ENCODE measurements around the gene INTS11.

INTS11 gene

GRCh38 chr1:1343811-1344421 lies 19.5 kb upstream of the INTS11 start:
- no peak for DNase-seq

DNA sequence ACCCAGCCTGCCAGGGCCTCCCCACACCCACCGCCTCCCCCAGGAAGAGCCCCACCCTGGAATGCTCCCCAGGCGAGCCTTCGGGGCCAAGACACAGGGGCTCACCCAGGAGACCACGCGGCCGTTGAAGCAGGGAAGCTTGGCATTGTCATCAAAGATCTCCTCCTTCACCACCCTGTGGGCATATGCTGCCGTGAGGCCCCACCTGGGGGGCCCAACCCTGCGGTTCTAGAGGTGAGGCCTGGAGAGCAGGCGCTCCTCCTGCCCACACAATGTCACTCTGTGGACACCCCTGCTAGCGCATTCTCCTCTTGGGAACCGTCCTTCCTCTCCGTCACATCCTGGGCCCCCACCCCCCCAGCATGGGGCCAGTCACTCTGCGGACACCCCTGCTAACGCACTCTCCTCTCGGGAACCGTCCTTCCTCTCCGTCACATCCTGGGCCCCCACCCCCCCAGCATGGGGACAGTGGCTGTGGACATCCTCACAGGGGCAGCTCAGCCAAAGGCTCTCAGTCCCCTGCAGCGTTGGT lies 18.2 kb upstream of the INTS11 start:
- DNase-seq = no peak

DNA sequence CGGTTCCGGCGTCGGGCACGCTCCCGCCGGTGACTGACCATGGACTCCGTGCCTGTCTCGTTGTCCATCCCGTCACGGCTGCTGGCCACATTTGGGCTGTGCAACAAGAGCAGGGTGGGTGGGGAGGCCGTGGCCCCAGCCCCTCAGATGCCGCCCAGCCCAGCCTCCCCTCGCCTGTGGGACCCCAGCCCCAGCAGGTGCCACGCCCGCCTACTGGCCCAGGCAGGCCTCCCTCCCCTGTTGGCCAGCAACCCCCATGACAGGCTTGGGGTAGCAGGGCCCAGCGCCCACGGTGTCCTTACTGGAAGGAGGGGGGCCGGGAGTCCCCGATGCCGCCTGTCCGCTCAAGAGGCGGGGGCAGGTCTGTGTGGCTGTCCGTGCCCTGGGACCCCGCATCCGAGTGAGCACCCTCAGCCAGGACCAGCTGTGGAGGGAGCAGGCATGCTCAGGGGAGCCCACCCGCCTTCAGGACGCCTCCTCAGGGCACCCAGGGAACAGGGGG lies 17.7 kb upstream of the INTS11 start:
- DNase-seq = no peak

GRCh38 chr1:1341549-1342021 lies 17.1 kb upstream of the INTS11 start:
- no peak for DNase-seq

GRCh38 chr1:1340791-1341548 lies 16.5 kb upstream of the INTS11 start:
- DNase-seq = no peak

DNA sequence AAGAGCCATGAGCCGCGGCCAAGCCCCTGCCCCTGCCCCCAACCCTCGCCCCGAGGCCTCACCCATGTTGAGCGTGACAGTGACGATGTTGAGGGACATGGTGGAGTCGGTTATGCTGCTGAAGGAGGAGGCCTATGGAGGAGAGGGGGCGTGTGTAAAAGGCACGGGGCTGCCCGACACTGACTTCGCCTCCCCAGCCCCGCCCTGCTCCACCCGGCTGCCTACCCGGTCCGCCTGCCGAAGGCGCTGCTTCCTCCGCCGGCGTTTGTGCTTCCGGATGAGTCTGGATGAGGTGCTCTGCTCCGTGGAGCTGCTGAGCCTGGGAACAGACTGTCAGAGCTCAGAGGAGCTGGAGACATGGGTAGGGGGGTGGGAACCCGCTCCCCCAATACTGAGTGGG lies 15.7 kb upstream of the INTS11 start:
- DNase-seq = no peak

DNA sequence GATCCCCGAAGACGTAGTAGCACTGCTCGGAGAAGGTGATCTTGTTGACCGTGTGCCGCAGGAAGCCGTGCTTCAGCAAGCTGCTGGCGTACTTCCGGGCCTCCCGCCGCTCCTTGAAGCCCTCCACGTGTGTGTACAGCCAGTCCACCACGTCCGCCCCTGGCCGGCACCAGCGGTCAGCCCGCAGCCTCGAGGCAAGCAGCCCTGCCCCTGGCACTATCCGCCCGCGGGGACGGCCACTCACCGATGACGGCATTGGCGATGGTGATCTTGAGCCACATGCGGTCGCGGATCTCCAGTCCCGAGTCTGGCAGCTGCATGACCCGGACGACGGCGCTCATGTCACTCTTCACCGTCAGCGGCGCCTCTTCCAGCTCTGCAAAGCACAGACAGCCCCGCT lies 13.8 kb upstream of the INTS11 start:
- no peak for DNase-seq

GRCh38 chr1:1337793-1338147 lies 13.3 kb upstream of the INTS11 start:
- no peak for DNase-seq

- no peak for DNase-seq
These were observed 12.7 kb upstream of the INTS11 start for GRCh38 chr1:1336931-1337792.

- no peak for DNase-seq
These were observed 12.0 kb upstream of the INTS11 start for GRCh38 chr1:1336446-1336845.

DNA sequence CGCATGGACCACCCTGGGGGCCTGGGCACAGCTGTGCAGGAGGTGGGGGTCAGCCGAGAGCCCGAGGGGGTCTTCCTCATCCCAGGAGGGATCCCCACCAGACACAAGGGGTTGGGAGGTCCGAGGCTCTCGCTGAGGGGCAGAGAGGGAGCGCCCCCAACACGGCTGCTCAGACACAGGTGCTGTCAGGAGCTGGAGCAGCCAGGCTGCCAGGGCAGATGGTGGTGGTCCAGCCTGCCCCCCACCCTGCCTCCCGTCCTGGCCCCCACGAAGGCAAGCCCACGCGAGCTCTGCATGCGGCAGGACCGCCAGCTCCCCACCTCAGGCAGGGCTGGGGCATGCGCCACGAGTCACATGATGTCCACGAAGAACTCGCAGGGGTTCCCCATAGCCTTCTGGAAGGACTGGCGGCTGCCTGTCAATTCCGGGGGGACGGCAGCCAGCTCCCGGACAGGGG lies 11.4 kb upstream of the INTS11 start:
- no peak for DNase-seq

- DNase-seq = no peak
These were observed 10.8 kb upstream of the INTS11 start for GRCh38 chr1:1335283-1335682.

GRCh38 chr1:1334835-1335234 lies 10.4 kb upstream of the INTS11 start:
- no peak for DNase-seq

DNA sequence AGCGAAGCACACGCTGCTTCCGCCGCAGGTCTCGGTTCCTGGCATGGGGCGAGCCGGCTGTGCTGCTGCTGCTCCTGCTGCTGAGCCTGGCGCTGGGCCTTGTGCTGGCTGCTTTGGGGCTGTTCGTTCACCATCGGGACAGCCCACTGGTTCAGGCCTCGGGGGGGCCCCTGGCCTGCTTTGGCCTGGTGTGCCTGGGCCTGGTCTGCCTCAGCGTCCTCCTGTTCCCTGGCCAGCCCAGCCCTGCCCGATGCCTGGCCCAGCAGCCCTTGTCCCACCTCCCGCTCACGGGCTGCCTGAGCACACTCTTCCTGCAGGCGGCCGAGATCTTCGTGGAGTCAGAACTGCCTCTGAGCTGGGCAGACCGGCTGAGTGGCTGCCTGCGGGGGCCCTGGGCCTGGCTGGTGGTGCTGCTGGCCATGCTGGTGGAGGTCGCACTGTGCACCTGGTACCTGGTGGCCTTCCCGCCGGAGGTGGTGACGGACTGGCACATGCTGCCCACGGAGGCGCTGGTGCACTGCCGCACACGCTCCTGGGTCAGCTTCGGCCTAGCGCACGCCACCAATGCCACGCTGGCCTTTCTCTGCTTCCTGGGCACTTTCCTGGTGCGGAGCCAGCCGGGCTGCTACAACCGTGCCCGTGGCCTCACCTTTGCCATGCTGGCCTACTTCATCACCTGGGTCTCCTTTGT lies 9.2 kb upstream of the INTS11 start:
- DNase-seq = no peak

GRCh38 chr1:1332774-1333480 lies 8.5 kb upstream of the INTS11 start:
- no peak for DNase-seq

DNA sequence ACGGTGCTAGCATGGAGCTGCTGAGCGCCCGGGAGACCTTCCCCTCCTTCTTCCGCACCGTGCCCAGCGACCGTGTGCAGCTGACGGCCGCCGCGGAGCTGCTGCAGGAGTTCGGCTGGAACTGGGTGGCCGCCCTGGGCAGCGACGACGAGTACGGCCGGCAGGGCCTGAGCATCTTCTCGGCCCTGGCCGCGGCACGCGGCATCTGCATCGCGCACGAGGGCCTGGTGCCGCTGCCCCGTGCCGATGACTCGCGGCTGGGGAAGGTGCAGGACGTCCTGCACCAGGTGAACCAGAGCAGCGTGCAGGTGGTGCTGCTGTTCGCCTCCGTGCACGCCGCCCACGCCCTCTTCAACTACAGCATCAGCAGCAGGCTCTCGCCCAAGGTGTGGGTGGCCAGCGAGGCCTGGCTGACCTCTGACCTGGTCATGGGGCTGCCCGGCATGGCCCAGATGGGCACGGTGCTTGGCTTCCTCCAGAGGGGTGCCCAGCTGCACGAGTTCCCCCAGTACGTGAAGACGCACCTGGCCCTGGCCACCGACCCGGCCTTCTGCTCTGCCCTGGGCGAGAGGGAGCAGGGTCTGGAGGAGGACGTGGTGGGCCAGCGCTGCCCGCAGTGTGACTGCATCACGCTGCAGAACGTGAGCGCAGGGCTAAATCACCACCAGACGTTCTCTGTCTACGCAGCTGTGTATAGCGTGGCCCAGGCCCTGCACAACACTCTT lies 7.7 kb upstream of the INTS11 start:
- DNase-seq = no peak

DNA sequence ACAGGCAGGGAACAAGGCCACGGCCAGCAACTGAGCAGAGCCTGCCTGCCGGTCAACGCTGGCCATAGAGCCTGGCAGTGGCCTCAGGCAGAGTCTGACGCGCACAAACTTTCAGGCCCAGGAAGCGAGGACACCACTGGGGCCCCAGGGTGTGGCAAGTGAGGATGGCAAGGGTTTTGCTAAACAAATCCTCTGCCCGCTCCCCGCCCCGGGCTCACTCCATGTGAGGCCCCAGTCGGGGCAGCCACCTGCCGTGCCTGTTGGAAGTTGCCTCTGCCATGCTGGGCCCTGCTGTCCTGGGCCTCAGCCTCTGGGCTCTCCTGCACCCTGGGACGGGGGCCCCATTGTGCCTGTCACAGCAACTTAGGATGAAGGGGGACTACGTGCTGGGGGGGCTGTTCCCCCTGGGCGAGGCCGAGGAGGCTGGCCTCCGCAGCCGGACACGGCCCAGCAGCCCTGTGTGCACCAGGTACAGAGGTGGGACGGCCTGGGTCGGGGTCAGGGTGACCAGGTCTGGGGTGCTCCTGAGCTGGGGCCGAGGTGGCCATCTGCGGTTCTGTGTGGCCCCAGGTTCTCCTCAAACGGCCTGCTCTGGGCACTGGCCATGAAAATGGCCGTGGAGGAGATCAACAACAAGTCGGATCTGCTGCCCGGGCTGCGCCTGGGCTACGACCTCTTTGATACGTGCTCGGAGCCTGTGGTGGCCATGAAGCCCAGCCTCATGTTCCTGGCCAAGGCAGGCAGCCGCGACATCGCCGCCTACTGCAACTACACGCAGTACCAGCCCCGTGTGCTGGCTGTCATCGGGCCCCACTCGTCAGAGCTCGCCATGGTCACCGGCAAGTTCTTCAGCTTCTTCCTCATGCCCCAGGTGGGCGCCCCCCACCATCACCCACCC lies 6.9 kb upstream of the INTS11 start, which contains the start of gene TAS1R3:
TAS1R3 (plus strand) TSS at position 213 of the 898 bp plus-strand sequence; CDS start at position 279, 66 bp downstream.
- no peak for DNase-seq

GRCh38 chr1:1330366-1331067 lies 6.1 kb upstream of the INTS11 start:
- no peak for DNase-seq

Data from inflammatory macrophage (primary cell).